Measurements from ENCODE around the gene LTBP3.

The LTBP3 gene

DNA sequence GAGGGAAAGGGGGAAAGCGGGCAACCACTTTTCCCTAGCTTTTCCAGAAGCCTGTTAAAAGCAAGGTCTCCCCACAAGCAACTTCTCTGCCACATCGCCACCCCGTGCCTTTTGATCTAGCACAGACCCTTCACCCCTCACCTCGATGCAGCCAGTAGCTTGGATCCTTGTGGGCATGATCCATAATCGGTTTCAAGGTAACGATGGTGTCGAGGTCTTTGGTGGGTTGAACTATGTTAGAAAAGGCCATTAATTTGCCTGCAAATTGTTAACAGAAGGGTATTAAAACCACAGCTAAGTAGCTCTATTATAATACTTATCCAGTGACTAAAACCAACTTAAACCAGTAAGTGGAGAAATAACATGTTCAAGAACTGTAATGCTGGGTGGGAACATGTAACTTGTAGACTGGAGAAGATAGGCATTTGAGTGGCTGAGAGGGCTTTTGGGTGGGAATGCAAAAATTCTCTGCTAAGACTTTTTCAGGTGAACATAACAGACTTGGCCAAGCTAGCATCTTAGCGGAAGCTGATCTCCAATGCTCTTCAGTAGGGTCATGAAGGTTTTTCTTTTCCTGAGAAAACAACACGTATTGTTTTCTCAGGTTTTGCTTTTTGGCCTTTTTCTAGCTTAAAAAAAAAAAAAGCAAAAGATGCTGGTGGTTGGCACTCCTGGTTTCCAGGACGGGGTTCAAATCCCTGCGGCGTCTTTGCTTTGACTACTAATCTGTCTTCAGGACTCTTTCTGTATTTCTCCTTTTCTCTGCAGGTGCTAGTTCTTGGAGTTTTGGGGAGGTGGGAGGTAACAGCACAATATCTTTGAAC, 52.5 kb downstream of the LTBP3 start:
- peak in 1 of 5 donors; percentile 33 for DNase-seq

DNA sequence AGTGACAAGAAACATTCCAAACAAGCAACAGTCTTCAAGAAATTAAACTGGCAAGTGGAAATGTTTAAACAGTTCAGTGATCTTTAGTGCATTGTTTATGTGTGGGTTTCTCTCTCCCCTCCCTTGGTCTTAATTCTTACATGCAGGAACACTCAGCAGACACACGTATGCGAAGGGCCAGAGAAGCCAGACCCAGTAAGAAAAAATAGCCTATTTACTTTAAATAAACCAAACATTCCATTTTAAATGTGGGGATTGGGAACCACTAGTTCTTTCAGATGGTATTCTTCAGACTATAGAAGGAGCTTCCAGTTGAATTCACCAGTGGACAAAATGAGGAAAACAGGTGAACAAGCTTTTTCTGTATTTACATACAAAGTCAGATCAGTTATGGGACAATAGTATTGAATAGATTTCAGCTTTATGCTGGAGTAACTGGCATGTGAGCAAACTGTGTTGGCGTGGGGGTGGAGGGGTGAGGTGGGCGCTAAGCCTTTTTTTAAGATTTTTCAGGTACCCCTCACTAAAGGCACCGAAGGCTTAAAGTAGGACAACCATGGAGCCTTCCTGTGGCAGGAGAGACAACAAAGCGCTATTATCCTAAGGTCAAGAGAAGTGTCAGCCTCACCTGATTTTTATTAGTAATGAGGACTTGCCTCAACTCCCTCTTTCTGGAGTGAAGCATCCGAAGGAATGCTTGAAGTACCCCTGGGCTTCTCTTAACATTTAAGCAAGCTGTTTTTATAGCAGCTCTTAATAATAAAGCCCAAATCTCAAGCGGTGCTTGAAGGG, 53.3 kb downstream of the LTBP3 start:
- DNase-seq: no peak

- DNase-seq: peak in 1 of 5 donors; percentile 40
These were observed 54.0 kb downstream of the LTBP3 start for GRCh38 chr11:65503949-65504673.

DNA sequence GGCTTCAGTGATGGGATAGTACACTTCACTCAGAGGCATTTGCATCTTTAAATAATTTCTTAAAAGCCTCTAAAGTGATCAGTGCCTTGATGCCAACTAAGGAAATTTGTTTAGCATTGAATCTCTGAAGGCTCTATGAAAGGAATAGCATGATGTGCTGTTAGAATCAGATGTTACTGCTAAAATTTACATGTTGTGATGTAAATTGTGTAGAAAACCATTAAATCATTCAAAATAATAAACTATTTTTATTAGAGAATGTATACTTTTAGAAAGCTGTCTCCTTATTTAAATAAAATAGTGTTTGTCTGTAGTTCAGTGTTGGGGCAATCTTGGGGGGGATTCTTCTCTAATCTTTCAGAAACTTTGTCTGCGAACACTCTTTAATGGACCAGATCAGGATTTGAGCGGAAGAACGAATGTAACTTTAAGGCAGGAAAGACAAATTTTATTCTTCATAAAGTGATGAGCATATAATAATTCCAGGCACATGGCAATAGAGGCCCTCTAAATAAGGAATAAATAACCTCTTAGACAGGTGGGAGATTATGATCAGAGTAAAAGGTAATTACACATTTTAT, 54.7 kb downstream of the LTBP3 start:
- DNase-seq: no peak

DNA sequence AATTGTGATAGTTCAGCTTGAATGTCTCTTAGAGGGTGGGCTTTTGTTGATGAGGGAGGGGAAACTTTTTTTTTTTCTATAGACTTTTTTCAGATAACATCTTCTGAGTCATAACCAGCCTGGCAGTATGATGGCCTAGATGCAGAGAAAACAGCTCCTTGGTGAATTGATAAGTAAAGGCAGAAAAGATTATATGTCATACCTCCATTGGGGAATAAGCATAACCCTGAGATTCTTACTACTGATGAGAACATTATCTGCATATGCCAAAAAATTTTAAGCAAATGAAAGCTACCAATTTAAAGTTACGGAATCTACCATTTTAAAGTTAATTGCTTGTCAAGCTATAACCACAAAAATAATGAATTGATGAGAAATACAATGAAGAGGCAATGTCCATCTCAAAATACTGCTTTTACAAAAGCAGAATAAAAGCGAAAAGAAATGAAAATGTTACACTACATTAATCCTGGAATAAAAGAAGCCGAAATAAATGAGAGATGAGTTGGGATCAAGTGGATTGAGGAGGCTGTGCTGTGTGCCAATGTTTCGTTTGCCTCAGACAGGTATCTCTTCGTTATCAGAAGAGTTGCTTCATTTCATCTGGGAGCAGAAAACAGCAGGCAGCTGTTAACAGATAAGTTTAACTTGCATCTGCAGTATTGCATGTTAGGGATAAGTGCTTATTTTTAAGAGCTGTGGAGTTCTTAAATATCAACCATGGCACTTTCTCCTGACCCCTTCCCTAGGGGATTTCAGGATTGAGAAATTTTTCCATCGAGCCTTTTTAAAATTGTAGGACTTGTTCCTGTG, 55.4 kb downstream of the LTBP3 start:
- peak in 1 of 5 donors; percentile 56 for DNase-seq

GRCh38 chr11:65502274-65502554, 55.9 kb downstream of the LTBP3 start:
- no peak for DNase-seq

- DNase-seq: peak in 1 of 5 donors; percentile 44
These were observed 56.5 kb downstream of the LTBP3 start for GRCh38 chr11:65501472-65502273.

GRCh38 chr11:65501186-65501471, 57.0 kb downstream of the LTBP3 start:
- no peak for DNase-seq

DNA sequence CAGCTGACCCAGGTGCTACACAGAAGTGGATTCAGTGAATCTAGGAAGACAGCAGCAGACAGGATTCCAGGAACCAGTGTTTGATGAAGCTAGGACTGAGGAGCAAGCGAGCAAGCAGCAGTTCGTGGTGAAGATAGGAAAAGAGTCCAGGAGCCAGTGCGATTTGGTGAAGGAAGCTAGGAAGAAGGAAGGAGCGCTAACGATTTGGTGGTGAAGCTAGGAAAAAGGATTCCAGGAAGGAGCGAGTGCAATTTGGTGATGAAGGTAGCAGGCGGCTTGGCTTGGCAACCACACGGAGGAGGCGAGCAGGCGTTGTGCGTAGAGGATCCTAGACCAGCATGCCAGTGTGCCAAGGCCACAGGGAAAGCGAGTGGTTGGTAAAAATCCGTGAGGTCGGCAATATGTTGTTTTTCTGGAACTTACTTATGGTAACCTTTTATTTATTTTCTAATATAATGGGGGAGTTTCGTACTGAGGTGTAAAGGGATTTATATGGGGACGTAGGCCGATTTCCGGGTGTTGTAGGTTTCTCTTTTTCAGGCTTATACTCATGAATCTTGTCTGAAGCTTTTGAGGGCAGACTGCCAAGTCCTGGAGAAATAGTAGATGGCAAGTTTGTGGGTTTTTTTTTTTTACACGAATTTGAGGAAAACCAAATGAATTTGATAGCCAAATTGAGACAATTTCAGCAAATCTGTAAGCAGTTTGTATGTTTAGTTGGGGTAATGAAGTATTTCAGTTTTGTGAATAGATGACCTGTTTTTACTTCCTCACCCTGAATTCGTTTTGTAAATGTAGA, 57.6 kb downstream of the LTBP3 start:
- DNase-seq: peak in 1 of 5 donors; percentile 69

GRCh38 chr11:65499713-65500386, 58.3 kb downstream of the LTBP3 start:
- DNase-seq: no peak

DNA sequence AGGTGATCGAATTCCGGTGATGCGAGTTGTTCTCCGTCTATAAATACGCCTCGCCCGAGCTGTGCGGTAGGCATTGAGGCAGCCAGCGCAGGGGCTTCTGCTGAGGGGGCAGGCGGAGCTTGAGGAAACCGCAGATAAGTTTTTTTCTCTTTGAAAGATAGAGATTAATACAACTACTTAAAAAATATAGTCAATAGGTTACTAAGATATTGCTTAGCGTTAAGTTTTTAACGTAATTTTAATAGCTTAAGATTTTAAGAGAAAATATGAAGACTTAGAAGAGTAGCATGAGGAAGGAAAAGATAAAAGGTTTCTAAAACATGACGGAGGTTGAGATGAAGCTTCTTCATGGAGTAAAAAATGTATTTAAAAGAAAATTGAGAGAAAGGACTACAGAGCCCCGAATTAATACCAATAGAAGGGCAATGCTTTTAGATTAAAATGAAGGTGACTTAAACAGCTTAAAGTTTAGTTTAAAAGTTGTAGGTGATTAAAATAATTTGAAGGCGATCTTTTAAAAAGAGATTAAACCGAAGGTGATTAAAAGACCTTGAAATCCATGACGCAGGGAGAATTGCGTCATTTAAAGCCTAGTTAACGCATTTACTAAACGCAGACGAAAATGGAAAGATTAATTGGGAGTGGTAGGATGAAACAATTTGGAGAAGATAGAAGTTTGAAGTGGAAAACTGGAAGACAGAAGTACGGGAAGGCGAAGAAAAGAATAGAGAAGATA, 59.0 kb downstream of the LTBP3 start, which contains the start of gene MALAT1:
Gene MALAT1 (plus strand): TSS at position 69 of the 736 bp plus-strand sequence.
- peak; percentile 81 to 96 (median 87) for DNase-seq

- no peak for DNase-seq
These were observed 59.5 kb downstream of the LTBP3 start for GRCh38 chr11:65498727-65498976.

- peak in 4 of 5 donors; percentile 39 to 83 (median 54) for DNase-seq
These were observed 60.0 kb downstream of the LTBP3 start for GRCh38 chr11:65498042-65498726.

DNA sequence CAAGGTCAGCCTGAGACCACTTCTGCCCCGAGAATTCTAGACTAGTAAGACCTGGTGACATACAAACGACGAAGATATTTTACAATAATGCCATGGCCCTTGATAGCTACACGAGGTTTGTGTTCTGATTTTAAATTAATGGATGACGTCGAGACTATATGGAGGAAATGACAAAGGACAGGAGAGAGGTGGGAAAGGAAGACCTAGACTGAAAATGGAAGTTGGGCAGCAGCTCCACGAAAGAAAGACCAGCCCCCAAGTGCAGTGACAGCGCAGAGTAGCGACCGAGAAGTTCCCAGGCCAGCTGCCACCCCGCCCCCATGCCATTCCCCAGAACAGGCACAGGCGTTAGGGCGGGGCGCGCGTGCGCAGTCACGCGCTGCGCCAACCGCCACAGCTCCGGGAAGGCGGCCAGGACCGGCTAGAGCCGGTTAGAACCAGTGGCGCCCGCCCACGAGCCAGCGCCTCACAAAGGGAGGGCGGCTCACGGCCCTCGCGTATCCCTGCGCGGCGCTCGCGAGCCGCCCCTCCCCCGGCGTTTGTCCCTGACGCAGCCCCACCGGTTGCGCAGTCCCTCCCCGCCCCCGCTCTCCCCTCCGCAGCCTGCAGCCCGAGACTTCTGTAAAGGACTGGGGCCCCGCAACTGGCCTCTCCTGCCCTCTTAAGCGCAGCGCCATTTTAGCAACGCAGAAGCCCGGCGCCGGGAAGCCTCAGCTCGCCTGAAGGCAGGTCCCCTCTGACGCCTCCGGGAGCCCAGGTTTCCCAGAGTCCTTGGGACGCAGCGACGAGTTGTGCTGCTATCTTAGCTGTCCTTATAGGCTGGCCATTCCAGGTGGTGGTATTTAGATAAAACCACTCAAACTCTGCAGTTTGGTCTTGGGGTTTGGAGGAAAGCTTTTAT, 60.8 kb downstream of the LTBP3 start:
- peak; percentile 95 to 100 (median 96) for DNase-seq

DNA sequence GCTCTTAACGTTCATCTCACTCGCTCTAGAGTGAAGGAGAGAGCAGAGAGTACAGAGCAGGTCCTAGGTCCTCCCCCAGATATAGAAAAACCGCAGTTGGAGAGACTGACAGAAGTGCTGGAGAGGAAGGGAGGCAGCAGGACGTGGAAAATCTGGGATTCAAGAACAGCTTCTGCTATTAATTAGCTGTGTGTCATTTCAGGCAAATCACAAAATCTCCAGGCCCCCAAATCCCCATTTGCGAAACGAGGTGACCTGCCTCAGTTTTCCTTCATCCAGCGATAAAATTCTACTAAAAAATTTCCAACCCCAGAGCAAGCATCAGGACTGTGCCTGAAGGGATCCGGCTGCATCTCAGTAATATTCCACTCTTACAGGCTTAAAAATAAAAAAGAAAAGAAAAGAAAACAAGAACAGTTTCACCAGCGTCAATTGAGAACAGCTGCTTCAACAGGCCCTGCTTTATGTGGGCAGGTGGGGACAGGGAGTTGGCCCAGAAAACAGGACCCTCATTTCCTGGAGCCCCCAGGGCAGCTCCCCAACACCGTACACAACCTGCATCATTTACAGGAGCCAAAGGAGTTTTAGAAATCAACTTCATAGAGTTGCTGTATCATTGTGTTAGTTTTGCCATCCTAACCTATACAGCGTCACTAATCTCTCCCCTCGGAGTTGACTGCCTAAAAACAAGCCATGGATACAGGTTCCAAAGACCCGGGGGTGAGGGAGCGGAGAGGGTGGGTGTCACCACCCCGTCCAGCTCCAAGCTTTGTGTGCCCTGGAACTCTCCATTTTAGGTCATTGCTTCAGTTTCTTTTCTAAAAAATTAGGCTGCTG, 61.6 kb downstream of the LTBP3 start:
- DNase-seq: no peak

DNA sequence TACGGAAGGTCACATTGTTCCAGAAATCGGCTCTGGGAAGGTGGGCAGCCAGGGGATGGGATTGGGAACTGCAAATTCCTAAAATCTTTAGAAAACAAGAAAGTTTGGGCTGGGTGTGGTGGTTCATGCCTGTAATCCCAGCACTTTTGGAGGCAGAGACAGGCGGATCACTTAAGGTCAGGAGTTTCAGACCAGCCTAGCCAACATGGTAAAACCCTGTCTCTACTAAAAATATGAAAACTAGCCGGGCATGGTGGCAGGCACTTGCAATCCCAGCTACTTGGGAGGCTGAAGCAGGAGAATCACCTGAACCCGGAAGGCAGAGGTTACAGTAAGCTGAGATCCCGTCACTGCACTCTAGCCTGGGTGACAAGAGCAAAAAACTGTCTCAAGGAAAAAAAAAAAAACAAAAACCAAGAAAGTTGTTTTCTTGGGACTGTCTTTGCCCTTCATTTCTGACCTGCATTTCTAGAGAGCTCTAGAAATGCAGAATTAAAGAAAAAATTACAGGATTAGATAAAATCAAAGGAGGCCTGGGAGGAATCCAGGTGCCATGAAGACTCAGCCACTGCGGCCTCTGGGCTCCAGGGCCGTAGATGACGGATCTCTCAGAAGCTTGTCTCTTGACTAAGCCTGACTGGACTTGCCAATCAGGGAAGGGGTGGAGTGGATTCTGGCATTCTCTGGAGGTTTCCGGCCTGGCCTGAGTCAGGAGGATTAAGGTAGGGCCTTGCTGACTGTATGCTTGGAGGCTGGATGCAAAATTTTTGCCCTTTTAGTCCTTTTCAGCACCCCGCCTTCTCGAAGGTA, 64.6 kb downstream of the LTBP3 start:
- no peak for DNase-seq

All from T-helper 1 cell (primary cell).